Cardiac fibroblast (primary cell): Measurements from ENCODE around the gene SLC5A10.
"Not testable (repeated sequence)": the region's sequence is repeated elsewhere in the genome, so short reads cannot be mapped to it uniquely, and the experiment has no call there.

ENCODE experiments used
- DNase-seq, 2 donors: peaks; one replicate each; pipeline versions ENCODE4 v3.0.0 to v3.0.0-alpha.2; 2010; ENCODE audit warnings: low read depth in 2 of 2
- H3K4me3 ChIP-seq, 2 donors: replicated peaks in 1 of 2; 1 replicate in 1 of 2; 2 replicates in 1 of 2; pipeline ENCODE4 v1.5.1; 2011; ENCODE audit warnings: low read depth in 2 of 2, low read length in 2 of 2, mild to moderate bottlenecking in 2 of 2, moderate library complexity in 1 of 2
- CTCF ChIP-seq: IDR thresholded peaks from one replicate; pipeline ENCODE4 v1.5.1; 2011; ENCODE audit warnings: low read depth, mild to moderate bottlenecking, low read length, inconsistent platforms

Gene SLC5A10

GRCh38 chr17:18953231-18953728, 1.3 kb downstream of the SLC5A10 start:
- no peak for DNase-seq
- no peak overlapping the region for H3K4me3 ChIP-seq
- no peak for TF ChIP-seq CTCF

- no peak for DNase-seq
- H3K4me3 ChIP-seq: no peak overlapping the region
- TF ChIP-seq CTCF: no peak
Observed at GRCh38 chr17:18954321-18954720, 2.4 kb downstream of the SLC5A10 start.

GRCh38 chr17:18955009-18955408, 3.0 kb downstream of the SLC5A10 start:
- no peak for DNase-seq
- no peak for TF ChIP-seq CTCF
- H3K4me3 ChIP-seq: no peak overlapping the region

GRCh38 chr17:18956021-18956420, 4.1 kb downstream of the SLC5A10 start:
- H3K4me3 ChIP-seq, DNase-seq: not testable (repeated sequence)

- no peak overlapping the region for H3K4me3 ChIP-seq
- no peak for TF ChIP-seq CTCF
- DNase-seq: no peak
Observed at GRCh38 chr17:18956581-18956980, 4.6 kb downstream of the SLC5A10 start.

- no peak overlapping the region for H3K4me3 ChIP-seq
- no peak for TF ChIP-seq CTCF
- no peak for DNase-seq
Observed at GRCh38 chr17:18957831-18958230, 5.9 kb downstream of the SLC5A10 start.

GRCh38 chr17:18958611-18959010, 6.6 kb downstream of the SLC5A10 start:
- no peak overlapping the region for H3K4me3 ChIP-seq
- DNase-seq: no peak
- TF ChIP-seq CTCF: no peak
